Measurements from ENCODE around the gene CYS1. TPM values are rescaled to one million over a fixed set of nuclear protein-coding genes. Genes with fewer than 3 reads are reported as not detected.

CYS1 gene
- total RNA-seq, 1 donor from 2014 or later: 0.56 TPM

DNA sequence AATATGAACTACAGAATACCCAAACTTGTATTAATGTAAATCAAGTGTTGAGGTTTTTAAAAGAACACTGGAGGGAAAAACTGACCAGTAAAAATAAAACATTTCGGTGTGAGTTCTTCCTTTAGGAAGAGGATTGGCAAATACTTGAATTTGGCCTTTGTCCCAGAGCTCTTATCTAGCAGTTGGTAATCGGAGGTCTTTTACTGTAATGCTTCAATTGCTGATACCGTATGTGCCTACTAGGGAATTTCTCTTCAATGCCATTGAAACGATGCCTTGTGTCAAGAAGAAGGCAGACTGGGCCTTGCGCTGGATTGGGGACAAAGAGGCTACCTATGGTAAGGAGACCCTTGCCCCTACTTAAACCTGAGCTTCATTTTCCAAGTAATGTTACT is 46.4 kb upstream of the CYS1 start:
- no peaks in the 10 kb centered on the region for H3K9me3 ChIP-seq (ENCODE audit: low read depth)
- Mint-ChIP-seq H3K27me3 (ENCODE audit: insufficient read depth, low read depth) (peaks cover 5% of the 10 kb centered on the region), H3K36me3 (peaks cover 37% of the 10 kb centered on the region), H3K4me1 (peaks cover 28% of the 10 kb centered on the region), H3K4me3 (no peak overlapping the region), H3K27ac (no peak overlapping the region), H3K9me3 (no peaks in the 10 kb centered on the region)
- TF ChIP-seq, protein P1, sequence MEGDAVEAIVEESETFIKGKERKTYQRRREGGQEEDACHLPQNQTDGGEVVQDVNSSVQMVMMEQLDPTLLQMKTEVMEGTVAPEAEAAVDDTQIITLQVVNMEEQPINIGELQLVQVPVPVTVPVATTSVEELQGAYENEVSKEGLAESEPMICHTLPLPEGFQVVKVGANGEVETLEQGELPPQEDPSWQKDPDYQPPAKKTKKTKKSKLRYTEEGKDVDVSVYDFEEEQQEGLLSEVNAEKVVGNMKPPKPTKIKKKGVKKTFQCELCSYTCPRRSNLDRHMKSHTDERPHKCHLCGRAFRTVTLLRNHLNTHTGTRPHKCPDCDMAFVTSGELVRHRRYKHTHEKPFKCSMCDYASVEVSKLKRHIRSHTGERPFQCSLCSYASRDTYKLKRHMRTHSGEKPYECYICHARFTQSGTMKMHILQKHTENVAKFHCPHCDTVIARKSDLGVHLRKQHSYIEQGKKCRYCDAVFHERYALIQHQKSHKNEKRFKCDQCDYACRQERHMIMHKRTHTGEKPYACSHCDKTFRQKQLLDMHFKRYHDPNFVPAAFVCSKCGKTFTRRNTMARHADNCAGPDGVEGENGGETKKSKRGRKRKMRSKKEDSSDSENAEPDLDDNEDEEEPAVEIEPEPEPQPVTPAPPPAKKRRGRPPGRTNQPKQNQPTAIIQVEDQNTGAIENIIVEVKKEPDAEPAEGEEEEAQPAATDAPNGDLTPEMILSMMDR (IDR thresholded peaks at IDR 0.05): no peak
- TF ChIP-seq EZH2 (IDR thresholded peaks at IDR 0.05) (no peak), EZH2phosphoT487 (IDR thresholded peaks at IDR 0.05) (no peak)
- H4K20me1 ChIP-seq (ENCODE audit: low read depth): peaks cover 80% of the 10 kb centered on the region
- H3F3A ChIP-seq (ENCODE audit: low read depth): peaks cover 33% of the 10 kb centered on the region
- H3K27ac ChIP-seq: no peak overlapping the region
- no peak overlapping the region for H3K9ac ChIP-seq
- H3K4me3 ChIP-seq: no peak overlapping the region
- no peak overlapping the region for H2AFZ ChIP-seq (replicated peaks)
- H3K27me3 ChIP-seq: no peaks in the 10 kb centered on the region
- H3K4me1 ChIP-seq: peaks cover 10% of the 10 kb centered on the region
- no peak for DNase-seq (ENCODE audit: low spot score)
- no peak overlapping the region for H3K4me2 ChIP-seq
- H3K79me2 ChIP-seq (ENCODE audit: low read depth): peaks cover 84% of the 10 kb centered on the region
- peaks cover 31% of the 10 kb centered on the region for H3K36me3 ChIP-seq

DNA sequence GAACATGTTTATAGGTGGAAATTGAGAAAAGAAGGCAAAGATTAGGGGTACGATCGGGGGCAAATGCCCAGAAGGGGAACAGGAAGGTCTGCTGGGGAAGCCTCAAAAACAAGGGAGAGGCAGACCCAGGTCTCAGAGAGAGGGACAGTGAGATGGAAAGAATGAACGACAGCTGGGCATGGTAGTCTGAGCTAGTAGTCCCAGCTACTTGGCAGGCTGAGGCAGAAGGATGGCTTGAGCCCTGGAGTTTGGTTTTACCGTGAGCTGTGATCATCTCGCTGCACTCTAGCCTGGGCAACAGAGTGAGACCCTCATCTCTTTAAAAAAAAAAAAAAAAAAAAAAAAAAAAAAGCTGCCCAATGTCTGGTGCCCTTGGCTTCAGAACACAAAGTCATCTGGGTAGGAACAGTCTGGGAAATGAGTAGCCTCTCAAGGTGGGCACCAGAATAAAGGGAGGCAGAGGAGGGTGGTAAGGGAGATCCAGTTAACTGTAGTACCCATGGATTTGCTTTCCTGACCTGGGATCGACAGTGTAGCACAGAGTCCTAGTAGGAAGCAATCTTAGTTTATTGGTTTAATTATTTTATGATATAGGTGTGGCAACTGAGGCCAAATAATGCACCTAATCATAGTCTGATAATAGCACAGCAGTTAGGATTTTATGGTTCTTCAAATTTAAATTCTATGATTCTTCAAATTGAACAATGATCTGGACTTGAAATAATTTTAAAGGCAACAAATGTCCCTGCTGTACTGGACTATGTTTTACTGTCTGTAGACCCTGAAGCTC is 45.8 kb upstream of the CYS1 start:
- Mint-ChIP-seq H3K27ac (peak overlapping the region; percentile 3), H3K9me3 (no peaks in the 10 kb centered on the region), H3K4me1 (peaks cover 33% of the 10 kb centered on the region), H3K4me3 (peak overlapping the region; percentile 0), H3K27me3 (ENCODE audit: insufficient read depth, low read depth) (peaks cover 5% of the 10 kb centered on the region), H3K36me3 (peaks cover 37% of the 10 kb centered on the region)
- H3K4me1 ChIP-seq: peaks cover 13% of the 10 kb centered on the region
- no peak overlapping the region for H2AFZ ChIP-seq (replicated peaks)
- no peak for DNase-seq (ENCODE audit: low spot score)
- no peak overlapping the region for H3K27ac ChIP-seq
- no peak overlapping the region for H3K9ac ChIP-seq
- H4K20me1 ChIP-seq (ENCODE audit: low read depth): peaks cover 74% of the 10 kb centered on the region
- peak overlapping the region; percentile 95 for H3K4me2 ChIP-seq
- H3F3A ChIP-seq (ENCODE audit: low read depth): peaks cover 34% of the 10 kb centered on the region
- TF ChIP-seq, protein P1 (IDR thresholded peaks at IDR 0.05): no peak
- TF ChIP-seq EZH2 (IDR thresholded peaks at IDR 0.05): no peak
- TF ChIP-seq EZH2phosphoT487 (IDR thresholded peaks at IDR 0.05): no peak
- no peak overlapping the region for H3K4me3 ChIP-seq
- peaks cover 29% of the 10 kb centered on the region for H3K36me3 ChIP-seq
- H3K79me2 ChIP-seq (ENCODE audit: low read depth): peaks cover 86% of the 10 kb centered on the region
- no peaks in the 10 kb centered on the region for H3K9me3 ChIP-seq (ENCODE audit: low read depth)
- H3K27me3 ChIP-seq: peaks cover 5% of the 10 kb centered on the region

DNA sequence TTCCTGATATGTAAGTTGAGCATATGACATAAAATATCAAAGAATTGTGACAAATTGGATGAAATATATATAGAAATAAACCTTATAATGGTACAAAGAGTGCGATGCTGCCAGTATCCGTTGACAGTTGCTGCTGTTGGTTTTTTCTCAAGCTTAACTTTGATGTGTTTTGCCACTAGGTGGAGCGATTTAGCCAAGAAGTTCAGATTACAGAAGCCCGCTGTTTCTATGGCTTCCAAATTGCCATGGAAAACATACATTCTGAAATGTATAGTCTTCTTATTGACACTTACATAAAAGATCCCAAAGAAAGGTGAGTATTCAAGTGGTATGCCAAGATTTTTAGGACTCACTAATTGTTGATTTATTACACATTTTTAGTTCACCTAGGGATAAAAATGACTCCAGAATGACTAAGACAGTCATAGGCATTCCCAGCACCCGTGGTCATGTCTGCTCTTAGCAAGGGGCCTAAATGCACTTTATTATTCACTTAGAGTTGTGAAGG is 44.4 kb upstream of the CYS1 start:
- Histone ChIP-seq H3K27ac (no peak overlapping the region), H3K27me3 (peaks cover 8% of the 10 kb centered on the region), H3F3A (ENCODE audit: low read depth) (peaks cover 36% of the 10 kb centered on the region), H4K20me1 (ENCODE audit: low read depth) (peaks cover 63% of the 10 kb centered on the region), H3K79me2 (ENCODE audit: low read depth) (peaks cover 76% of the 10 kb centered on the region), H3K9me3 (ENCODE audit: low read depth) (no peaks in the 10 kb centered on the region), H3K4me2 (peak overlapping the region; percentile 95), H3K9ac (no peak overlapping the region), H3K4me1 (peaks cover 17% of the 10 kb centered on the region), H3K36me3 (peaks cover 21% of the 10 kb centered on the region), H3K4me3 (peak overlapping the region; percentile 87), H2AFZ (replicated peaks) (no peak overlapping the region)
- H3K4me3 Mint-ChIP-seq: peak overlapping the region; percentile 97
- peaks cover 7% of the 10 kb centered on the region for H3K27me3 Mint-ChIP-seq (ENCODE audit: insufficient read depth, low read depth)
- TF ChIP-seq EZH2 (IDR thresholded peaks at IDR 0.05): no peak
- TF ChIP-seq, protein P1 (IDR thresholded peaks at IDR 0.05): peak; percentile 78
- H3K27ac Mint-ChIP-seq: no peak overlapping the region
- H3K9me3 Mint-ChIP-seq: no peaks in the 10 kb centered on the region
- H3K4me1 Mint-ChIP-seq: peaks cover 37% of the 10 kb centered on the region
- DNase-seq (ENCODE audit: low spot score): peak; percentile 82
- peaks cover 31% of the 10 kb centered on the region for H3K36me3 Mint-ChIP-seq
